ENCODE results near the gene MIEF1.

The MIEF1 gene

DNA sequence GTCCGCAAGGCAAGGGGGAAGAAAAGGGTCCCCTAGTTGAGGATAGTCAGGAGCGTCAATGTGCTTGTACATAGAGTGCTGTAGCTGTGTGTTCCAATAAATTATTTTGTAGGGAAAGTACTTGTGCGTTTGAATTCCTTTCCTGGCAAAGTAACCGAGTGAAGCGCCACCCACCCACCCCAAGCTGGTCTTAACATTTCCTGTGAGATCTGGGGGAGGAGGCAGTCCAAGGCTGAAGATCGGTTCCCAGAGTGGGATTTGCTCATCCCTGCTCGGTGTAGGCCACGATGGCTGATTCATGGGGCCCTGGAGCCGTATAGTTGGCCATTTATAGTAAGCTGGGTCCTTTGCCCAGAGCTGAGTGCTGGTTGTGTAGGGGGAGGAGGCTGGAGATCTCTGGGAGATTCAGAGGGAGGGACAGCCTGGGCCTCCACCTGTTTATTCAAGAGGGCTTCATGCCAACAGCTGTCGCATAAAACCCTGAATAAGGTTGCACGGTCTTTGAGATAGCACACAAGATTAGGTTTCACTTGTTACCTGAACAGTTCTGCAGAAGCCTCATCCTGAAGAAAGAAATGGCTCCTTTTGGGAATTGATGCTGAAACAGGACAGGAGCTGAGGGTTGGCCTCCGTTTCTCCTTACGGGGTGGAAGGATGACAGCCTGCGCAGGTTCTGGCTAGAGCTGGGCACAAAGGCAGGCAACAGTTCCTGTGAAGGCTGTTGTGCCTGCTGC, 20.6 kb downstream of the MIEF1 start:
- Histone ChIP-seq H3K27me3 (ENCODE audit: control insufficient read depth, insufficient read depth, low read length) (no peaks in the 10 kb centered on the region), H3K27ac (peak overlapping the region; percentile 100), H3K79me2 (peaks cover 15% of the 10 kb centered on the region), H3K4me2 (ENCODE audit: low read length) (peak overlapping the region; percentile 91), H3K9me3 (ENCODE audit: control insufficient read depth, low read length) (no peaks in the 10 kb centered on the region), H3K9ac (peak overlapping the region; percentile 11), H2AFZ (no peak overlapping the region), H3K36me3 (ENCODE audit: control insufficient read depth, insufficient read depth, low read length) (no peaks in the 10 kb centered on the region), H3K4me3 (ENCODE audit: low read depth, low read length) (peak overlapping the region; percentile 100), H3K4me1 (peaks cover 27% of the 10 kb centered on the region)
- TF ChIP-seq, protein P1, sequence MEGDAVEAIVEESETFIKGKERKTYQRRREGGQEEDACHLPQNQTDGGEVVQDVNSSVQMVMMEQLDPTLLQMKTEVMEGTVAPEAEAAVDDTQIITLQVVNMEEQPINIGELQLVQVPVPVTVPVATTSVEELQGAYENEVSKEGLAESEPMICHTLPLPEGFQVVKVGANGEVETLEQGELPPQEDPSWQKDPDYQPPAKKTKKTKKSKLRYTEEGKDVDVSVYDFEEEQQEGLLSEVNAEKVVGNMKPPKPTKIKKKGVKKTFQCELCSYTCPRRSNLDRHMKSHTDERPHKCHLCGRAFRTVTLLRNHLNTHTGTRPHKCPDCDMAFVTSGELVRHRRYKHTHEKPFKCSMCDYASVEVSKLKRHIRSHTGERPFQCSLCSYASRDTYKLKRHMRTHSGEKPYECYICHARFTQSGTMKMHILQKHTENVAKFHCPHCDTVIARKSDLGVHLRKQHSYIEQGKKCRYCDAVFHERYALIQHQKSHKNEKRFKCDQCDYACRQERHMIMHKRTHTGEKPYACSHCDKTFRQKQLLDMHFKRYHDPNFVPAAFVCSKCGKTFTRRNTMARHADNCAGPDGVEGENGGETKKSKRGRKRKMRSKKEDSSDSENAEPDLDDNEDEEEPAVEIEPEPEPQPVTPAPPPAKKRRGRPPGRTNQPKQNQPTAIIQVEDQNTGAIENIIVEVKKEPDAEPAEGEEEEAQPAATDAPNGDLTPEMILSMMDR (IDR thresholded peaks at IDR 0.05) = no peak

DNA sequence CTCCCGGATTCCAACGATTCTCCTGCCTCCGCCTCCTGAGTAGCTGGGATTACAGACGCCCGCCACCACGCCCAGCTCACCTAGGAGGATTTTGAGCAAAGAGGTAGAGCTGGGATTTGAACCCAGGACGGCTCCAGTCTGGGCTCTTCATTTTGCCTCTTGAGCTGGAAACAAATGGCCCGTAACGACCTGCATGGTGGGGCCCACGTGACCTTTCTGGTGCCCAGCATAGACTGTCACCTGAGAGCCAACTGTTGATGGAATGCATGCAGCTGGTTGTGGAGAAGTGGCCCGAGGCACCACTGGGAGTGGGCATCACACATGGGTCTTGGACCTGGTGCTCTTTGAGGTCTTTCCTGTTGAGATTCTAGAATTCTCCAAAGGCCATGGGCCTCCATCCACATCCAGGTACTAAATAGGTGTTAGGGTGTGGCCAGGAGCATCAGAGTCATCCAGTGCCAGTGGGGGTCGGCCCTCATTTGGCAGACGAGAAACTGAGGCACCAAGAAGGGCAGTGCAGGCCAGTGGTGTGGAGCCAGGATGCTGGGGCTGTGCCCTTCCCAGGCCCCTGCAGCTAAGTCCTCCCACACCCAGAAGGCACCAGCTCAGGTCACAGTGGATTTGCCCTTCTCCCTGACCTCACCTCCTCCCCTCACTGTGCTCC, 22.1 kb downstream of the MIEF1 start:
- no peak overlapping the region for H3K9ac ChIP-seq
- no peaks in the 10 kb centered on the region for H3K9me3 ChIP-seq (ENCODE audit: control insufficient read depth, low read length)
- no peak overlapping the region for H3K4me2 ChIP-seq (ENCODE audit: low read length)
- peaks cover 37% of the 10 kb centered on the region for H3K4me1 ChIP-seq
- H3K36me3 ChIP-seq (ENCODE audit: control insufficient read depth, insufficient read depth, low read length) = no peaks in the 10 kb centered on the region
- no peak overlapping the region for H2AFZ ChIP-seq
- H3K79me2 ChIP-seq = peaks cover 15% of the 10 kb centered on the region
- H3K27me3 ChIP-seq (ENCODE audit: control insufficient read depth, insufficient read depth, low read length) = no peaks in the 10 kb centered on the region
- H3K4me3 ChIP-seq (ENCODE audit: low read depth, low read length) = peak overlapping the region; percentile 100
- peak overlapping the region; percentile 44 for H3K27ac ChIP-seq
- TF ChIP-seq, protein P1 (IDR thresholded peaks at IDR 0.05) = no peak

DNA sequence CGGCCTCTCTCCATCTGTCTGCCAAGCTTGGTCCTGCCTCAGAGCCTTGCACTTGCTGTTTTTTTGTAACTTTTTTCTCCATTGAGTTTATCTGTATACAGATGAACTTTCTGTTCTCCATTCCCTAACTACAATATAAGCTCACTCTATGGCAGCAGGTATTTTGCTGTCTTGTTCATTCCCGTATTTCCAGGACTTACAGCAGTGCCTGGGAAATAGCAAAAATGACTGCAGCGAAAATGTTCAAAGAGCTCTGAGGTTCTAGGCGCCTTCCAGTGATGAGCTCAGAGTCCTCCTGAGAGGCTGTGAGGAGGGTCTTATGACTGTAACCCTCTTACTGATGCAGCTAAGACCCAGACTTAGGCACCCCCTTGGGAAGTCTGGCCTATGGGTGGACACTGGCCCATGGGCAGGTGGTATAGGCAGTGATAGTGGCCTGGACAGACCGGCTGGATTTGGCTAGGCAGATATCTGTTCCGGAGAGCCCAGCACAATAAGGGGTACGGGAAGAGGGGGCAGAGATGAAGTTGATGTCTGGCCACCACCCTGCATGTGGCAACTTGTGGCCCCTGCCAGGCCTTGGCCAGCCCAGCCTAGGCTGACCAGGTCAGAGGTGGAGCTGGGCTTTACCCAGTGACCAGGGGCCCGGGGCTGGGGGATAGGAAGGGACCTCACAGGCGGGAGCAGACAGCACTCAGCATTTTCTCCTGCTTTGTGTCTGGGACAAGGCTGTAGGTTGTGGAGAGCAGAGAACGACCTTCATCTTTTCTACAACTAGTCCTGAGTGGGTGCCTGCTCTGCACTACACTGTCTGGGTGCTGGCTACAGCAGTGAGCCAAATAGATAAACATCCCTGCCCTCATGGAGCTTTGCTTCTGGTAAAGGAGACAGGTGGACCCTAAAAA, 22.9 kb downstream of the MIEF1 start:
- H3K4me3 ChIP-seq (ENCODE audit: low read depth, low read length) = no peak overlapping the region
- H2AFZ ChIP-seq = no peak overlapping the region
- H3K27ac ChIP-seq = peak overlapping the region; percentile 44
- H3K9me3 ChIP-seq (ENCODE audit: control insufficient read depth, low read length) = no peaks in the 10 kb centered on the region
- H3K4me1 ChIP-seq = peaks cover 41% of the 10 kb centered on the region
- TF ChIP-seq, protein P1 (IDR thresholded peaks at IDR 0.05) = no peak
- H3K9ac ChIP-seq = no peak overlapping the region
- no peaks in the 10 kb centered on the region for H3K36me3 ChIP-seq (ENCODE audit: control insufficient read depth, insufficient read depth, low read length)
- peaks cover 15% of the 10 kb centered on the region for H3K79me2 ChIP-seq
- H3K4me2 ChIP-seq (ENCODE audit: low read length) = no peak overlapping the region
- no peaks in the 10 kb centered on the region for H3K27me3 ChIP-seq (ENCODE audit: control insufficient read depth, insufficient read depth, low read length)

DNA sequence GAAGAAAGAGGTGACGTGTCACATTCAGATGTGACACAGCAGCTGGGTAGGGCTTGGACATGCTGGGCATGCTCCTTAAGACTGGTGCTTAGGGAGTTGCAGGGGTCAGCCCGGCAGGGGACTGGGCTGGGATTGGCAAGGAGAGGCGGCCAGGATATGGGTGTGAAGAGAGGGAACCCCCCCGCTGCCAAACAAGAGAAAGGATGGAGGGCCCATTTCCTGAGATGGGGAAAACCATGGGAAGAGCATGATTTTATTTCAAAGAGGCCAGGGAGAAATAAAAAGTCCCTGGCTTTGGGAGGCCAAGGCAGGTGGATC, 23.5 kb downstream of the MIEF1 start:
- no peak overlapping the region for H3K4me2 ChIP-seq (ENCODE audit: low read length)
- no peak overlapping the region for H3K9ac ChIP-seq
- H2AFZ ChIP-seq = no peak overlapping the region
- H3K9me3 ChIP-seq (ENCODE audit: control insufficient read depth, low read length) = no peaks in the 10 kb centered on the region
- H3K36me3 ChIP-seq (ENCODE audit: control insufficient read depth, insufficient read depth, low read length) = no peaks in the 10 kb centered on the region
- H3K79me2 ChIP-seq = peaks cover 14% of the 10 kb centered on the region
- no peak overlapping the region for H3K4me3 ChIP-seq (ENCODE audit: low read depth, low read length)
- H3K27ac ChIP-seq = no peak overlapping the region
- peaks cover 41% of the 10 kb centered on the region for H3K4me1 ChIP-seq
- TF ChIP-seq, protein P1 (IDR thresholded peaks at IDR 0.05) = no peak
- H3K27me3 ChIP-seq (ENCODE audit: control insufficient read depth, insufficient read depth, low read length) = no peaks in the 10 kb centered on the region

Measured in parathyroid adenoma (tissue), 2 donors.